Fibroblast of pulmonary artery (primary cell): ENCODE results near the gene PIP5K1B.

Experiments
- DNase-seq: peaks from one replicate; pipeline ENCODE4 v3.0.0-alpha.2; 2010; ENCODE audit warnings: low read depth
- H3K4me3 ChIP-seq: replicated peaks from 2 replicates; pipeline ENCODE4 v1.5.1; 2011; ENCODE audit warnings: low read depth, mild to moderate bottlenecking, control low read depth, low read length, moderate library complexity
- CTCF ChIP-seq: IDR thresholded peaks from 2 replicates; pipeline ENCODE4 v1.5.1; 2011; ENCODE audit warnings: mild to moderate bottlenecking, control low read depth, low read length, inconsistent platforms; ENCODE audit errors: missing control alignments

PIP5K1B gene

DNA sequence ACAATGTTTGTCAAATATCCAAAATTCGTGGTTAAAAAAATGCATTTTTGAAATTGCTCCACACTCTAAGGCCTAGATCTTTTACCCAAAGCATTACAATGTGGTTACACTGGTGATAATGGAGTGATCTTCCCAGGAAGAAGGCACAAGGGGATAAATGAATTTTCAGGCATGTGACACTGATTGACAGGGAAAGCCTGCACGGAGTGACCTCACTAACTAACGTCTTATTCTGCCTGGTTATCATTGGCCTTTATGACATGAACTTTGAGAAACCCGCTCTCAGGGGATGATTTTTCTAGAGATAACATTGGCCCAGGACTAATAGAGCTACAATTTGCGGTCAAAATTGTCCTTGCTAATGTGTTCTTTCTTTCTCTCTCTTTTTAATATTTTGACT, 171.2 kb downstream of the PIP5K1B start:
- H3K4me3 ChIP-seq = no peak overlapping the region
- no peak for TF ChIP-seq CTCF

DNA sequence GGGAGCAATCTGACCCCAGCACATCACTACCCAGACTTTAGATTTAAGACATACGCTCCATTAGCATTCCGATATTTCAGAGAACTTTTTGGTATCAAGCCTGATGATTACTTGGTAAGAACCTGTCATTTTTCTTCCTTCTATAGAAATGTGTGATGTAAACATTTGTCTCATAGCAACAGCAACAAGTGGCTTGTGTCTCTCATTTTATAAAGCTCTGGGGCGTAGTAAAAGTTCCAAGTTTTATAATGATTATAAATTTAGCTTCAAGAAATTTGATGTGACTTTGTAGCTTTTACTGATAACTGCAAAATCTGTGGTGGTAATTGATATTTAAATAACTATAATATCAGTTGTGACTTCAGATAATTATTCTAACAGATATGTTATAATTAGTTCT, 171.6 kb downstream of the PIP5K1B start:
- no peak for TF ChIP-seq CTCF
- no peak for DNase-seq
- no peak overlapping the region for H3K4me3 ChIP-seq

More for the DNA sequence above, 171.2 kb downstream of the PIP5K1B start:
- DNase-seq = no peak

- H3K4me3 ChIP-seq = no peak overlapping the region
- TF ChIP-seq CTCF = no peak
- no peak for DNase-seq
Observed at GRCh38 chr9:68877219-68877618, 172.2 kb downstream of the PIP5K1B start.

- TF ChIP-seq CTCF = no peak
- H3K4me3 ChIP-seq = no peak overlapping the region
- no peak for DNase-seq
Observed at GRCh38 chr9:68878450-68878849, 173.4 kb downstream of the PIP5K1B start.

DNA sequence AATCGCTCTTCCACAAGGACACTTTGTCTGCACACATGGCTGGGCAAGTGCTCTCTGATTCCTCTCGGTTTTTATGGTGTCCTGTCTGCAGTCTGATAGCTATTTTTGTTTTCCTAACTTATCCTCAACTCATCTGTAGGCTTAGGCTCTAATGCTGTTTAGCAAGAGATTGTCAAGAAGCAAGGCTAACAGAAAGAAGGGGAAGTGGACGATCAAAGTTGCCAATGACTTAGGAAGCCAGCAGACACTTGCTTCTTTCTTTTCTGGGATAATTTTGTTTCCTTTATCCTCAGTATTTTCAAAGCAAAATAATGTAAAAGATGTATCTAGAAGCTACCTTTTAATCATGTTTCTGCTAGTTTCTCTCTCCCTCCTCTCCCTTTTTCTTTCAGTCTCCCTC, 178.2 kb downstream of the PIP5K1B start:
- no peak overlapping the region for H3K4me3 ChIP-seq
- no peak for DNase-seq
- no peak for TF ChIP-seq CTCF

DNA sequence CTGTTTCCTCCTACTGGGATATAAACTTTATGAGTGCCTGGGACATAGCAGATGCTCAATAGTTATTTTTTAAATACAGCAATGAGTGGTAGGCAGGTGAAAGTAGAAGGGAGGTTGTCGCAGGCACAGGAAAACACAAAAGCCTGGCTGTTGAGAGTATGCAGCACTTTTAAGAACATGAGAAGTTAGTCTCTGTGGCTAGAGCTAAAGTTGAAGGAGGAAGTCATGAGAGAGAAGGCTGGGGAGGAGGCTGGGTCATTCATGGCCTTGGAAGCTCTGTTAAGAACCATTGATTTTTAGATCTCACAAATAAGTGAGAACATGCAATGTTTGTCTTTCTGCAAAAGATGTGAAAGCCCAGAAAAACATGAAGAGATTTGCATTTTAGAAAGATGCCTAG, 182.2 kb downstream of the PIP5K1B start:
- no peak overlapping the region for H3K4me3 ChIP-seq
- no peak for DNase-seq
- TF ChIP-seq CTCF = no peak

DNA sequence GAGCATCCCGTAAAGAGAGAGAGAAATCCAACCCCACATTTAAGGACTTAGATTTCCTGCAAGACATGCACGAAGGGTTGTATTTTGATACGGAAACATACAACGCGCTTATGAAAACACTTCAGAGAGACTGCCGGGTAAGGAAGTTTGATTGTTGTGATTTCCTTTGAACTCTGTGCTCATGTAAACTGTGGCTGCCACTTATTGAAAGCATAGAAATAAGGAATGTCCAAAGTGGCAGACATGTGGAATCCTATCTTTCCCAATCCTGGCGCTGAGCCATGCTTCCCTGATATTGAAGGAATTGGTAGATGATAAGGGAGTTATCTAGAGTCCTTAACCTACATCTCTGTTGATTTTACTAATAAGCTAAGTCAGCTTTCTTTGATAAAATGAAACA, 189.5 kb downstream of the PIP5K1B start:
- TF ChIP-seq CTCF = no peak
- no peak overlapping the region for H3K4me3 ChIP-seq
- DNase-seq = no peak
